Vagina (tissue), 2 donors: Measurements from ENCODE around the gene ZNF358.

Experiments
- CTCF ChIP-seq, 3 experiments: fragments of 450-650 bp in 2 of 3; fragments of 200-600 bp in 1 of 3; sonication (generic) in 1 of 3; IDR thresholded peaks; one replicate each; pipeline ENCODE4 v1.5.1; 2017 to 2019; ENCODE audit warnings: antibody characterized with exemption in 3 of 3, mild to moderate bottlenecking in 2 of 3, moderate library complexity in 2 of 3
- POLR2A ChIP-seq, 2 donors: fragments of 450-650 bp; IDR thresholded peaks; one replicate each; pipeline ENCODE4 v1.6.1; 2017; ENCODE audit warnings: antibody characterized with exemption in 2 of 2, mild to moderate bottlenecking in 2 of 2, moderate library complexity in 2 of 2
- POLR2AphosphoS5 ChIP-seq, 2 donors: sonication (generic); formaldehyde crosslinking; IDR thresholded peaks; one replicate each; pipeline ENCODE4 v1.9.0; 2017; ENCODE audit warnings: antibody characterized with exemption in 2 of 2, mild to moderate bottlenecking in 2 of 2, low read depth in 1 of 2; ENCODE audit not compliant: insufficient read depth in 1 of 2

DNA sequence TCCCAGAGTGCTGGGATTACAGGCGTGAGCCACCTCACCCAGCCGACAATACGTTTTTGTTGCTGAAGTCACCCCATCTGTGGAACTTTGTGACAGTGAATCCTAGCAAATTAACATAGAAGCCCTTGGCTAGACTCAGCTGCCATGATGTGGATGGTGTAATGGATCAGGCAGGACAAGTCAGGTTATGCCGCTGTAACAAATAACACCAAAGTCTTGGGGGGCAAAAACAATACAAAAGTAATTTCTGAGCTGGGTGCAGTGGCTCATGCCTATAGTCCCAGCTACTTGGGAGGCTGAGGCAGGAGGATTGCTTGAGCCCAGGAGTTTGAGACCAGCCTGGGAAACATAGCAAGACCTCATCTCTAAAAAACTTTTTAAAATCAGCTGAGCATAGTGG is 49.0 kb downstream of the ZNF358 start:
- TF ChIP-seq CTCF (IDR thresholded peaks at IDR 0.05) (no peak), POLR2A (IDR thresholded peaks at IDR 0.05) (no peak), POLR2AphosphoS5 (IDR thresholded peaks at IDR 0.05; ENCODE audit: insufficient read depth in 1 of 2, low read depth in 1 of 2) (no peak)
